ENCODE data around the gene CDH15. TPM values are rescaled to one million over a fixed set of nuclear protein-coding genes. Genes with fewer than 3 reads are reported as not detected.

The CDH15 gene
- total RNA-seq, 4 donors from 2014 or later, result not detected

DNA sequence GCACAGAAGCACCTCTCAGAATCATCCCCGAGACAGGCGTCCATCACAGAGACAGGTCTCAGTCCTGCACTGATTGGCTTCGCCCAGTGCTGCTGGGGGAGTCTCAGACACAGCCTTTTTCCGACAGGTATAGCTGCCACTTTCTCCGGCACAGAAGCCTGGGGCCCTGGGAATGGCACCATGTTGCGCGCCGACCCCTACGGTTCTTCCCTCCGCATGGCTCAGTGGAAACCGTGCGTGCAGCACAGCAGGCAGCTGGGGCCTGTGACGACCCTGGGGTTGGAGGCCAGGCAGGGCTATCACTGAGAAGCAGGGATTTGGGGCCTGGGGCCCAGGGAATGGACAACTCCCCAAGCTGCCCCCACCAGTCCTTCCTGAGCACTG, 29.7 kb upstream of the CDH15 start:
- Histone ChIP-seq H3K4me3 (no peak overlapping the region), H3K27me3 (no peaks in the 10 kb centered on the region), H3K27ac (no peak overlapping the region), H3K9me3 (peaks cover 0 to 6% (median 0%) of the 10 kb centered on the region in 4 donors), H3K4me1 (no peaks in the 10 kb centered on the region), H3K36me3 (peaks cover 0 to 94% (median 0%) of the 10 kb centered on the region in 3 donors)
- DNase-seq, result no peak
- TF ChIP-seq, protein P1, sequence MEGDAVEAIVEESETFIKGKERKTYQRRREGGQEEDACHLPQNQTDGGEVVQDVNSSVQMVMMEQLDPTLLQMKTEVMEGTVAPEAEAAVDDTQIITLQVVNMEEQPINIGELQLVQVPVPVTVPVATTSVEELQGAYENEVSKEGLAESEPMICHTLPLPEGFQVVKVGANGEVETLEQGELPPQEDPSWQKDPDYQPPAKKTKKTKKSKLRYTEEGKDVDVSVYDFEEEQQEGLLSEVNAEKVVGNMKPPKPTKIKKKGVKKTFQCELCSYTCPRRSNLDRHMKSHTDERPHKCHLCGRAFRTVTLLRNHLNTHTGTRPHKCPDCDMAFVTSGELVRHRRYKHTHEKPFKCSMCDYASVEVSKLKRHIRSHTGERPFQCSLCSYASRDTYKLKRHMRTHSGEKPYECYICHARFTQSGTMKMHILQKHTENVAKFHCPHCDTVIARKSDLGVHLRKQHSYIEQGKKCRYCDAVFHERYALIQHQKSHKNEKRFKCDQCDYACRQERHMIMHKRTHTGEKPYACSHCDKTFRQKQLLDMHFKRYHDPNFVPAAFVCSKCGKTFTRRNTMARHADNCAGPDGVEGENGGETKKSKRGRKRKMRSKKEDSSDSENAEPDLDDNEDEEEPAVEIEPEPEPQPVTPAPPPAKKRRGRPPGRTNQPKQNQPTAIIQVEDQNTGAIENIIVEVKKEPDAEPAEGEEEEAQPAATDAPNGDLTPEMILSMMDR (IDR thresholded peaks at IDR 0.05), result no peak
- no peak for TF ChIP-seq POLR2A (IDR thresholded peaks at IDR 0.05)

GRCh38 chr16:89142474-89143195, 28.9 kb upstream of the CDH15 start:
- H3K9me3 ChIP-seq, result peaks cover 0 to 6% (median 0%) of the 10 kb centered on the region in 4 donors
- DNase-seq, result peak in 1 of 3 donors; percentile 49
- peaks cover 0 to 87% (median 0%) of the 10 kb centered on the region in 3 donors for H3K36me3 ChIP-seq
- no peaks in the 10 kb centered on the region for H3K4me1 ChIP-seq
- H3K27me3 ChIP-seq, result no peaks in the 10 kb centered on the region
- peak overlapping the region in 1 of 4 donors; percentile 30 for H3K27ac ChIP-seq
- no peak overlapping the region for H3K4me3 ChIP-seq
- no peak for TF ChIP-seq POLR2A (IDR thresholded peaks at IDR 0.05)
- TF ChIP-seq, protein P1 (IDR thresholded peaks at IDR 0.05), result no peak

DNA sequence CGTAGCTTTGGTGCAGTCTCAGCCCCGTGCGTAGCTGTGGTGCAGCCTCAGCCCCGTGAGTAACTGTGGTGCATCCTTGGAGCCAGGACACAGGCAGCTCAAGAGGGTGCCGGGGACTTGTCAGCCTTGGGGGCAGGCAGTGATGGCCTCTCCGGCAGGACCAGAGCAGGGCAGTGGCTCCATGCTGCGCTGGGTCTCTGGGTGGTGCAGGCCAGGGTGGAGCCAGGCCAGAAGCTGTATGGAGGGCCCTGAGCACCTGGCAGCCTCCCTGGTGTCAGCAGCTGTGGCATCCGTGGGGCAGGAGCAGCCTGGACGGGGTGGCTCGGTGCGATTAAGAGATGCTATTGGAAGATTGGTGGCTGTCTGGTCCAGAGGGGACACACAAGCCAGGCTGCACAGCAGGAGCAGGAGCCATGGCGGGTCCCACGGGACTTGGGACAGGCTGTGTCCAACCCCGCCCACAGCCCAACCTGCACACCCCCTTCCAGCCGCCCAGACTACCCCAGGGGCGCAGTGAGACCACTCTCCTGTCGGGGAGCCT, 28.3 kb upstream of the CDH15 start:
- Histone ChIP-seq H3K4me3 (no peak overlapping the region), H3K36me3 (peaks cover 0 to 84% (median 0%) of the 10 kb centered on the region in 3 donors), H3K27me3 (no peaks in the 10 kb centered on the region), H3K9me3 (peaks cover 0 to 6% (median 0%) of the 10 kb centered on the region in 4 donors), H3K27ac (no peak overlapping the region), H3K4me1 (no peaks in the 10 kb centered on the region)
- TF ChIP-seq POLR2A (IDR thresholded peaks at IDR 0.05), result no peak
- TF ChIP-seq, protein P1 (IDR thresholded peaks at IDR 0.05), result no peak
- peak in 1 of 3 donors; percentile 40 for DNase-seq

DNA sequence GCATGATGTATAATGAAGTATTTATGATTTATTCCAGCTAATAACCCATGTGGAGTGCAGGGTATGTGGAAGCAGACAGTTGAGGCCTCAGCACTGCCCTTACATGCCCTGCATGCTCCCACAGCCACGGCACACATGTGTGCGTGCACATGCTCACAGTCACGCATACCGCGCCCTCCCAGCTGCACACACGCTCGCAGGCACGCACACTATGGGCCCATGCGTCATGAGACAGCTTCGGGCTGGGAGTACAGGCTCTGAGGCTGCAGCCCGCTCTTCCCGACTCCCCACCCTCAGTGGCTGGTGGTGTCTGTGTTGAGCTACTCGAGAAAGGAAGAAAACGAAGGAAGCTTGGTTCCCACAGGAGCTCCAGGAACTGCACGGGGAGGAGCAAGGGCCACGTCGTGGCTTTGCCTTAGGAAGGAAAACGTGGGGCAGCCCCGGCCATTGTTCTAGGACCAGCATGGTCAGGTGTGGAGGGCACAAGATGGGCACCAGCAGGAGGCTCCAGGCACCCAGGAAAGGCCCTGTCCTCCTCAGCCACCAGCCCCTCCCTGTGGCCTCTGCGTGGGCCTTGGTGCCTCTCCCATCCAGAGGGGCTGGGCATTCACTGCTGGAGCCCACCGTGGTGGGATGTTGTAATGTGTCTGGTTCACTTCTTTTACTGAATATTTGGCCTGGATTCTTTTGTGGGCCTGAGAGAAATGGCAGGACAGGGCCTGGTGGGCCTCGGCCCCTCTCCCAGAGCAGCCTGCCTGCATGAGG, 27.5 kb upstream of the CDH15 start:
- Histone ChIP-seq H3K4me3 (no peak overlapping the region), H3K36me3 (peaks cover 0 to 82% (median 0%) of the 10 kb centered on the region in 3 donors)
- TF ChIP-seq, protein P1 (IDR thresholded peaks at IDR 0.05), result no peak
- no peak for TF ChIP-seq POLR2A (IDR thresholded peaks at IDR 0.05)

GRCh38 chr16:89144681-89145080, 26.9 kb upstream of the CDH15 start:
- no peak overlapping the region for H3K4me3 ChIP-seq
- H3K9me3 ChIP-seq, result peaks cover 0 to 6% (median 0%) of the 10 kb centered on the region in 4 donors
- H3K27me3 ChIP-seq, result no peaks in the 10 kb centered on the region
- TF ChIP-seq, protein P1 (IDR thresholded peaks at IDR 0.05), result no peak
- TF ChIP-seq POLR2A (IDR thresholded peaks at IDR 0.05), result no peak
- peaks cover 0 to 85% (median 0%) of the 10 kb centered on the region in 3 donors for H3K36me3 ChIP-seq
- no peaks in the 10 kb centered on the region for H3K4me1 ChIP-seq
- no peak overlapping the region for H3K27ac ChIP-seq
- peak in 1 of 3 donors; percentile 35 for DNase-seq

More for the DNA sequence above, 27.5 kb upstream of the CDH15 start:
- no peak overlapping the region for H3K27ac ChIP-seq
- H3K4me1 ChIP-seq, result no peaks in the 10 kb centered on the region
- H3K27me3 ChIP-seq, result no peaks in the 10 kb centered on the region
- peak in 1 of 3 donors; percentile 30 for DNase-seq
- H3K9me3 ChIP-seq, result peaks cover 0 to 6% (median 0%) of the 10 kb centered on the region in 4 donors

Data from Peyer's patch (tissue), 4 donors.